Measurements from ENCODE around the gene SNX9.

Gene SNX9

GRCh38 chr6:157884756-157885155, 61.7 kb downstream of the SNX9 start:
- H3K36me3 ChIP-seq (replicated peaks in 1 of 2; ENCODE audit: control insufficient read depth in 2 of 2, insufficient read depth in 2 of 2, low read length in 2 of 2): peaks cover 5 to 60% of the 10 kb centered on the region in 2 donors

GRCh38 chr6:157885211-157885788, 62.3 kb downstream of the SNX9 start:
- H2BK120ac ChIP-seq (ENCODE audit: low read depth, low read length): no peak overlapping the region
- WGBS, 2 donors (ENCODE audit: extremely low coverage in 2 of 2, insufficient read length in 2 of 2, insufficient replicate concordance in 1 of 2): no CpG with 5 or more reads among the region's 7 CpGs
- H4K8ac ChIP-seq (ENCODE audit: low read depth, low read length): no peak overlapping the region
- no peak overlapping the region for H3K18ac ChIP-seq (ENCODE audit: low read length)
- H3K27ac ChIP-seq (replicated peaks; ENCODE audit: low read length): no peak overlapping the region
- no peak overlapping the region for H2AK5ac ChIP-seq (ENCODE audit: low read depth, low read length)
- no peaks in the 10 kb centered on the region for H3K27me3 ChIP-seq (ENCODE audit: control insufficient read depth in 3 of 3, insufficient read depth in 3 of 3, low read depth in 1 of 3, low read length in 3 of 3)
- no peaks in the 10 kb centered on the region for H3K79me1 ChIP-seq (ENCODE audit: low read depth, low read length)
- no peak overlapping the region for H4K91ac ChIP-seq (ENCODE audit: low read depth, low read length, poor library complexity)
- H3K4ac ChIP-seq (ENCODE audit: low read length): no peak overlapping the region
- no peak overlapping the region for H3K4me3 ChIP-seq (ENCODE audit: low read length in 2 of 2)
- H2BK5ac ChIP-seq (ENCODE audit: low read length): no peak overlapping the region
- H3K9ac ChIP-seq (ENCODE audit: low read depth, low read length, poor library complexity): no peak overlapping the region
- H2AFZ ChIP-seq (ENCODE audit: low read length): no peak overlapping the region
- peaks cover 5 to 64% of the 10 kb centered on the region in 2 donors for H3K36me3 ChIP-seq (replicated peaks in 1 of 2; ENCODE audit: control insufficient read depth in 2 of 2, insufficient read depth in 2 of 2, low read length in 2 of 2)
- DNase-seq (ENCODE audit: low spot score): no peak
- no peak overlapping the region for H3K14ac ChIP-seq (ENCODE audit: low read length)
- peaks cover 0 to 1% of the 10 kb centered on the region in 2 donors for H3K4me1 ChIP-seq (ENCODE audit: control insufficient read depth in 2 of 2, insufficient read depth in 1 of 2, low read depth in 1 of 2, low read length in 2 of 2)
- H3K23ac ChIP-seq (ENCODE audit: low read depth, low read length, poor library complexity): no peak overlapping the region
- no peak overlapping the region for H3K4me2 ChIP-seq (ENCODE audit: insufficient read depth, low read length, poor library complexity, severe bottlenecking)
- peaks cover 0 to 4% of the 10 kb centered on the region in 2 donors for H3K9me3 ChIP-seq (replicated peaks in 1 of 2; ENCODE audit: control insufficient read depth in 2 of 2, insufficient read depth in 1 of 2, low read depth in 1 of 2, low read length in 2 of 2)
- no peak overlapping the region for H2BK12ac ChIP-seq (ENCODE audit: low read length)
- H2BK15ac ChIP-seq (ENCODE audit: low read length): no peak overlapping the region

More at GRCh38 chr6:157884756-157885155, 61.7 kb downstream of the SNX9 start:
- no CpG with 5 or more reads among the region's 2 CpGs for WGBS, 2 donors (ENCODE audit: extremely low coverage in 2 of 2, insufficient read length in 2 of 2, insufficient replicate concordance in 1 of 2)
- H3K14ac ChIP-seq (ENCODE audit: low read length): no peak overlapping the region
- no peak overlapping the region for H3K18ac ChIP-seq (ENCODE audit: low read length)
- H3K4me3 ChIP-seq (ENCODE audit: low read length in 2 of 2): no peak overlapping the region
- no peak overlapping the region for H2BK5ac ChIP-seq (ENCODE audit: low read length)
- H3K27me3 ChIP-seq (ENCODE audit: control insufficient read depth in 3 of 3, insufficient read depth in 3 of 3, low read depth in 1 of 3, low read length in 3 of 3): no peaks in the 10 kb centered on the region
- no peak overlapping the region for H2BK12ac ChIP-seq (ENCODE audit: low read length)
- no peaks in the 10 kb centered on the region for H3K79me1 ChIP-seq (ENCODE audit: low read depth, low read length)
- no peak overlapping the region for H2BK120ac ChIP-seq (ENCODE audit: low read depth, low read length)
- H3K4me2 ChIP-seq (ENCODE audit: insufficient read depth, low read length, poor library complexity, severe bottlenecking): no peak overlapping the region
- H3K27ac ChIP-seq (replicated peaks; ENCODE audit: low read length): no peak overlapping the region
- no peak overlapping the region for H3K4ac ChIP-seq (ENCODE audit: low read length)
- no peak overlapping the region for H2AK5ac ChIP-seq (ENCODE audit: low read depth, low read length)
- no peak overlapping the region for H3K23ac ChIP-seq (ENCODE audit: low read depth, low read length, poor library complexity)
- no peak overlapping the region for H2BK15ac ChIP-seq (ENCODE audit: low read length)
- DNase-seq (ENCODE audit: low spot score): no peak
- H2AFZ ChIP-seq (ENCODE audit: low read length): no peak overlapping the region
- no peak overlapping the region for H3K9ac ChIP-seq (ENCODE audit: low read depth, low read length, poor library complexity)
- no peak overlapping the region for H4K91ac ChIP-seq (ENCODE audit: low read depth, low read length, poor library complexity)
- H3K9me3 ChIP-seq (replicated peaks in 1 of 2; ENCODE audit: control insufficient read depth in 2 of 2, insufficient read depth in 1 of 2, low read depth in 1 of 2, low read length in 2 of 2): peaks cover 0 to 4% of the 10 kb centered on the region in 2 donors
- H3K4me1 ChIP-seq (ENCODE audit: control insufficient read depth in 2 of 2, insufficient read depth in 1 of 2, low read depth in 1 of 2, low read length in 2 of 2): peaks cover 3 to 4% of the 10 kb centered on the region in 2 donors
- no peak overlapping the region for H4K8ac ChIP-seq (ENCODE audit: low read depth, low read length)

GRCh38 chr6:157885876-157886275, 62.8 kb downstream of the SNX9 start:
- H3K79me1 ChIP-seq (ENCODE audit: low read depth, low read length): no peaks in the 10 kb centered on the region
- no peak overlapping the region for H3K9ac ChIP-seq (ENCODE audit: low read depth, low read length, poor library complexity)
- no peak overlapping the region for H3K23ac ChIP-seq (ENCODE audit: low read depth, low read length, poor library complexity)
- H3K4me1 ChIP-seq (ENCODE audit: control insufficient read depth in 2 of 2, insufficient read depth in 1 of 2, low read depth in 1 of 2, low read length in 2 of 2): no peaks in the 10 kb centered on the region
- no peak overlapping the region for H2AK5ac ChIP-seq (ENCODE audit: low read depth, low read length)
- no peak overlapping the region for H3K27ac ChIP-seq (replicated peaks; ENCODE audit: low read length)
- no peak overlapping the region for H2AFZ ChIP-seq (ENCODE audit: low read length)
- H3K4ac ChIP-seq (ENCODE audit: low read length): no peak overlapping the region
- H2BK15ac ChIP-seq (ENCODE audit: low read length): no peak overlapping the region
- H2BK120ac ChIP-seq (ENCODE audit: low read depth, low read length): no peak overlapping the region
- peaks cover 0 to 4% of the 10 kb centered on the region in 2 donors for H3K9me3 ChIP-seq (replicated peaks in 1 of 2; ENCODE audit: control insufficient read depth in 2 of 2, insufficient read depth in 1 of 2, low read depth in 1 of 2, low read length in 2 of 2)
- H4K8ac ChIP-seq (ENCODE audit: low read depth, low read length): no peak overlapping the region
- H3K4me3 ChIP-seq (ENCODE audit: low read length in 2 of 2): no peak overlapping the region
- H3K4me2 ChIP-seq (ENCODE audit: insufficient read depth, low read length, poor library complexity, severe bottlenecking): no peak overlapping the region
- H3K18ac ChIP-seq (ENCODE audit: low read length): no peak overlapping the region
- no peak overlapping the region for H3K14ac ChIP-seq (ENCODE audit: low read length)
- no peak overlapping the region for H2BK5ac ChIP-seq (ENCODE audit: low read length)
- no peak for DNase-seq (ENCODE audit: low spot score)
- H3K36me3 ChIP-seq (replicated peaks in 1 of 2; ENCODE audit: control insufficient read depth in 2 of 2, insufficient read depth in 2 of 2, low read length in 2 of 2): peaks cover 5 to 64% of the 10 kb centered on the region in 2 donors
- H2BK12ac ChIP-seq (ENCODE audit: low read length): no peak overlapping the region
- no peak overlapping the region for H4K91ac ChIP-seq (ENCODE audit: low read depth, low read length, poor library complexity)
- H3K27me3 ChIP-seq (ENCODE audit: control insufficient read depth in 3 of 3, insufficient read depth in 3 of 3, low read depth in 1 of 3, low read length in 3 of 3): no peaks in the 10 kb centered on the region
- WGBS, 2 donors (ENCODE audit: extremely low coverage in 2 of 2, insufficient read length in 2 of 2, insufficient replicate concordance in 1 of 2): no CpG with 5 or more reads among the region's 8 CpGs

GRCh38 chr6:157887892-157888291, 64.8 kb downstream of the SNX9 start:
- H3K4me1 ChIP-seq (ENCODE audit: control insufficient read depth in 2 of 2, insufficient read depth in 1 of 2, low read depth in 1 of 2, low read length in 2 of 2): no peaks in the 10 kb centered on the region
- no peak overlapping the region for H2AK5ac ChIP-seq (ENCODE audit: low read depth, low read length)
- peaks cover 8 to 52% of the 10 kb centered on the region in 2 donors for H3K36me3 ChIP-seq (replicated peaks in 1 of 2; ENCODE audit: control insufficient read depth in 2 of 2, insufficient read depth in 2 of 2, low read length in 2 of 2)
- no peak overlapping the region for H3K4ac ChIP-seq (ENCODE audit: low read length)
- H3K4me2 ChIP-seq (ENCODE audit: insufficient read depth, low read length, poor library complexity, severe bottlenecking): no peak overlapping the region
- H3K18ac ChIP-seq (ENCODE audit: low read length): no peak overlapping the region
- no peak overlapping the region for H3K4me3 ChIP-seq (ENCODE audit: low read length in 2 of 2)
- H4K91ac ChIP-seq (ENCODE audit: low read depth, low read length, poor library complexity): no peak overlapping the region
- H2AFZ ChIP-seq (ENCODE audit: low read length): no peak overlapping the region
- H3K23ac ChIP-seq (ENCODE audit: low read depth, low read length, poor library complexity): no peak overlapping the region
- no peaks in the 10 kb centered on the region for H3K27me3 ChIP-seq (ENCODE audit: control insufficient read depth in 3 of 3, insufficient read depth in 3 of 3, low read depth in 1 of 3, low read length in 3 of 3)
- no peaks in the 10 kb centered on the region for H3K9me3 ChIP-seq (replicated peaks in 1 of 2; ENCODE audit: control insufficient read depth in 2 of 2, insufficient read depth in 1 of 2, low read depth in 1 of 2, low read length in 2 of 2)
- H4K8ac ChIP-seq (ENCODE audit: low read depth, low read length): no peak overlapping the region
- no peak overlapping the region for H3K14ac ChIP-seq (ENCODE audit: low read length)
- no peak overlapping the region for H3K27ac ChIP-seq (replicated peaks; ENCODE audit: low read length)
- no peak overlapping the region for H3K9ac ChIP-seq (ENCODE audit: low read depth, low read length, poor library complexity)
- no CpG with 5 or more reads among the region's 4 CpGs for WGBS, 2 donors (ENCODE audit: extremely low coverage in 2 of 2, insufficient read length in 2 of 2, insufficient replicate concordance in 1 of 2)
- no peak overlapping the region for H2BK12ac ChIP-seq (ENCODE audit: low read length)
- H2BK5ac ChIP-seq (ENCODE audit: low read length): no peak overlapping the region
- no peak overlapping the region for H2BK15ac ChIP-seq (ENCODE audit: low read length)
- no peak overlapping the region for H2BK120ac ChIP-seq (ENCODE audit: low read depth, low read length)
- DNase-seq (ENCODE audit: low spot score): no peak
- no peaks in the 10 kb centered on the region for H3K79me1 ChIP-seq (ENCODE audit: low read depth, low read length)

Measured in neuronal stem cell (in vitro differentiated cells).